Large intestine (tissue), 3 donors: ENCODE measurements around the gene PARVG. TPM values are rescaled to one million over a fixed set of nuclear protein-coding genes. Genes with fewer than 3 reads are reported as not detected.

Experiments
- DNase-seq, 2 donors: peaks; one replicate each; pipeline versions ENCODE4 v3.0.0 to v3.0.0-alpha.2; 2013
- H3K27ac ChIP-seq: one replicate; pipeline ENCODE4 v1.5.1; 2013; ENCODE audit warnings: low read length
- H3K27me3 ChIP-seq: 2 replicates; pipeline ENCODE4 v1.6.1; 2013; ENCODE audit warnings: low read length; ENCODE audit not compliant: control insufficient read depth, insufficient read depth
- H3K36me3 ChIP-seq: 2 replicates; pipeline ENCODE4 v1.6.1; 2013; ENCODE audit warnings: low read length; ENCODE audit not compliant: control insufficient read depth, insufficient read depth
- H3K4me1 ChIP-seq: one replicate; pipeline ENCODE4 v1.6.1; 2013; ENCODE audit warnings: low read length; ENCODE audit not compliant: control insufficient read depth, insufficient read depth
- H3K4me3 ChIP-seq: one replicate; pipeline ENCODE4 v1.5.1; 2013; ENCODE audit warnings: low read length
- H3K9me3 ChIP-seq: one replicate; pipeline ENCODE4 v1.6.1; 2013; ENCODE audit warnings: mild to moderate bottlenecking, low read depth, low read length, moderate library complexity; ENCODE audit not compliant: control insufficient read depth
- WGBS: methylation state at CpG from one replicate; pipeline ENCODE4 v1.1.5; 2013; ENCODE audit warnings: low lambda C conversion rate; ENCODE audit not compliant: insufficient coverage; 5-methylcytosine and 5-hydroxymethylcytosine counted together
- polyA plus RNA-seq: library from polyadenylated mRNA; unstranded; fragments of 120-200 nt; gene quantifications from one replicate; pipeline ENCODE4 v1.2.1, GENCODE V29; 2013

Gene PARVG
- polyA plus RNA-seq, 1 donor, result 6.7 TPM

DNA sequence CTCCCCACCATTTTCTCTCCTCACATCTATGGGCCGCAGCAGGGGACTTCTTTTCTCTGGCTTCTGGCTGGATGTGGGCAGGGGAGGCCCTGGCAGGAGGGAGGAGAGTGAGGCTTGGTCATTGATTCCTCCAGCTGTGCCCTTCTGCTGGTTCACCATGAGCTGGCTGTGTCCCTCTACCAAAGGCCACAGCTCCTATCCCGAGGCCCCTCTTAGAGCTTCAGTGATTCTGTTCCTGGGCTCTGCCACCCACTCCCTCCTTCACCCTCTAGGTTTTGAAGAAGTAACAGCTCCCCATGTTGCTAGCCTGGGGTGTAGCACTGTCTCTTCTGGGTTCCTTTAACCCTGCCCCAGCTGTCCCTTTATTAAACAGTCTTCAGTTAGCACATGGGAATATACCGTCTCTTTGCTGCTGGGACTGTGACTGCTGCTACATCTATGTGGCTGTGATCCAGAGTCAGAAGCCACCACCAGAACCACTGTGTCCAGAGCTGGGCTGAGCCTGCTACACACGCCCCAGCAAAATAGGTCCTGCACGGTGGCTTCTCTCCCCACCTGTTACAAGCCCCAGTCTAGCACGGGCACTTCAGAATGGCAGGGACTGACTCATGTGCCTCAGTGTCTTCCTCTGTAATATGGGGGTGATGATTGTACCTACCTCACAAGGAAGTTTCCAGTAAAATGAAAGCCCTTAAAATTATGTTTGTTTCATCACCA, 578 bp upstream of the PARVG start:
- peaks cover 6% of the 10 kb centered on the region for H3K27me3 ChIP-seq
- no peaks in the 10 kb centered on the region for H3K9me3 ChIP-seq
- no peaks in the 10 kb centered on the region for H3K4me1 ChIP-seq
- H3K4me3 ChIP-seq, result no peak overlapping the region
- DNase-seq, result no peak
- no peak overlapping the region for H3K27ac ChIP-seq
- WGBS, result no CpG with 5 or more reads among the region's 6 CpGs
- H3K36me3 ChIP-seq, result no peaks in the 10 kb centered on the region

DNA sequence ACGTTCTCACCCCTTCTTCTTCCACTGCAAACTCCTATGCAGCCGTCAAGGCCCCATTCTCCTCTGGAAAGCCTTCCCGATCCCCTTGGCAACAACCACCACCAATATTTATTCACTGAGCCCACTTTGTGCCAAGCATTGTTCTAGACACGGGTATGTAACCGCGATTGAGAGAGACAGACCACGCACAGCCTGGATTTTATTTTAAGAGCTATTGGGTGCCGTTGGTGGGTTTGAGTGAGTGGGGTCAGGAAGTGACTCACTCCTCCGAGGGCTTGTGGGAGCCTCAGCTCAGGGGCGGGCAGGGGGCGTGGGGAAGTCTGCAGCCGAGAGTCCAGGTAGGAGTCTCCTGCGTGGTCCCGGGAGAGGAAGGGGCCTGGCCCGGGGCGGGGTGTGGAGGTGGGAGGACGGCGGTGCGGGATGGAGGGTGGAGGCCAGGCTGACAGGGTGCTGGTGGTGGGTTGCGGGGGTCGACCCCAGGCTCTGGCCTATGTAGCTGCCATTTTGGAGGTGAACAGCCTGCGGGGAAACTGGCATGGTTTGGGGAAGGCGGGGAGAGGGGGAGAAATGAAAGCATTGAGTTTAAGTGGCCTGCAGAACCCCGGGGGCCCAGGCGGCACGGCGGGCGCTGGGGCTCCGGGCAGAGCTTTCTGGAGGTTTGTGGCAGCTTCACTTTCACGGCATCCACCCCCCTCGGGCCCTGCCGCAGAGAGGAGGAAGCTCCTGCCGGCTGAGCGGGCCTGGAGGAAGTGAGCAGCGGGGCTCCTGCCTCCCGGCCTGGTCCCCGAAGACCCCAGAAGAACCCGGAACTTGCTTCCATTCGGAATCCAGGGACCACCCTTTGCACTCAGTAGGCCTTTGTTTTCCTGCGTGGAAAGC, 547 bp downstream of the PARVG start:
- no peak for DNase-seq
- Histone ChIP-seq H3K27ac (no peak overlapping the region), H3K9me3 (no peaks in the 10 kb centered on the region), H3K4me1 (no peaks in the 10 kb centered on the region), H3K27me3 (peaks cover 6% of the 10 kb centered on the region), H3K4me3 (peak overlapping the region; percentile 10), H3K36me3 (no peaks in the 10 kb centered on the region)
- WGBS, result 71% methylated on average over 1 of the region's 40 CpGs

DNA sequence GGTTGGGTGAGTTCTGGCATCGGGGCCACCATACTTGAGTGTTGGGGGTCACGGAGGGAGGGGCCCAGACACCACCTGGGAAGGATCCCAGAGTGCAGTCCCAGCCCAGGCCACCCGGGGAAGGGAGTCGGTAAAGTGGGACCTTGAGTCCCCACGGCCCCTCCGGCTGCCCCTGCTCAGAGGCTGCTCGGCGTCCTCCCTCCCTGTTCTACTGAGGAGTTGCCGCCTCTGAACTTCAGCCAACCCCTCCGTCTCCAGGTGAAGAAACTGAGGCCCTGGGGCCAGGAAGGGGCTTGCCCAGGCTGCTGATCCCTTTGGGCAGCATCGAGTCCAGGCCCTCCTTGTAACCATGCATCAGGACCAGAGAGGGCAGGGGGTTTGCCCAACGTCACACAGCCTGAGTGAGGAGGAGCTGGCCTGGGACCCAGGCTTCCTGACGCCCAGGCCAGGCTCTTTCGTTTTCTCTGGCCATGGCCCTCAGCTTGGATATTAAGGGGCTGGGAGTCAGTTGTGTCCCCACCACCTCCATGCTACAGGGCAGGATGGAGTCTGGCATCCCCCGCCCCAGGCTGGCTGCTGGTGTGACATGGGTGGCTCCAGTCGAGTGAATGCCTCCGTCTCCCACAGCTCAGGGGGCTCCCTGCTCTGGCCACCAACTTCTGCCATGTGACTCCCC, 1.3 kb downstream of the PARVG start:
- no peaks in the 10 kb centered on the region for H3K36me3 ChIP-seq
- no CpG with 5 or more reads among the region's 17 CpGs for WGBS
- peaks cover 6% of the 10 kb centered on the region for H3K27me3 ChIP-seq
- H3K27ac ChIP-seq, result no peak overlapping the region
- no peaks in the 10 kb centered on the region for H3K4me1 ChIP-seq
- H3K9me3 ChIP-seq, result no peaks in the 10 kb centered on the region
- no peak for DNase-seq
- peak overlapping the region; percentile 10 for H3K4me3 ChIP-seq

- Histone ChIP-seq H3K4me3 (no peak overlapping the region), H3K9me3 (no peaks in the 10 kb centered on the region), H3K27ac (no peak overlapping the region), H3K27me3 (peaks cover 6% of the 10 kb centered on the region), H3K4me1 (no peaks in the 10 kb centered on the region), H3K36me3 (no peaks in the 10 kb centered on the region)
- no CpG with 5 or more reads among the region's 17 CpGs for WGBS
- DNase-seq, result peak in 1 of 2 donors; percentile 10
Measured at GRCh38 chr22:44182588-44183286, 2.0 kb downstream of the PARVG start.

GRCh38 chr22:44183287-44183588, 2.5 kb downstream of the PARVG start:
- H3K4me1 ChIP-seq, result no peaks in the 10 kb centered on the region
- peaks cover 3% of the 10 kb centered on the region for H3K27me3 ChIP-seq
- DNase-seq, result no peak
- H3K36me3 ChIP-seq, result no peaks in the 10 kb centered on the region
- H3K4me3 ChIP-seq, result no peak overlapping the region
- H3K9me3 ChIP-seq, result no peaks in the 10 kb centered on the region
- H3K27ac ChIP-seq, result no peak overlapping the region
- no CpG with 5 or more reads among the region's 8 CpGs for WGBS

DNA sequence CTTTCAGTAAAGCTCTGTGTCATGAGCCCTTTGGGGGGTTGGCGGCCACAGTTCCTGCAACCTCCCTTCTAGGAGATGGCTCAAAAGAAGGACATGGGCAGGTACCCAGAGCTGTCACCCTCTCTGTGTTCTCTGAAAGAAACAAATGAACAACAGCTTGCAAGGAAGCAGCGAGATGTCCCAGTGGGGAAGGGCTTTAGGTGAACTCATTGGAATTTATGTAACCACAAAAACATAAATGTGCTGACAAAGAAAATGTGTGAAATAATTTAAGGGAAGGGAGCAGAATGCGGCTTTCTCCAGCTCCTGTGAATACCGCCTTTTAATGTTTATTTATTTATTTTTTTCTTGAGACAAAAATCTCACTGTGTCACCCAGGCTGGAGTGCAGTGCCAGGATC, 3.3 kb downstream of the PARVG start:
- no peak overlapping the region for H3K4me3 ChIP-seq
- no peak for DNase-seq
- no peak overlapping the region for H3K27ac ChIP-seq
- H3K9me3 ChIP-seq, result no peaks in the 10 kb centered on the region
- H3K27me3 ChIP-seq, result peaks cover 3% of the 10 kb centered on the region
- 80% methylated on average over 3 of the region's 4 CpGs for WGBS
- H3K4me1 ChIP-seq, result no peaks in the 10 kb centered on the region
- H3K36me3 ChIP-seq, result no peaks in the 10 kb centered on the region

DNA sequence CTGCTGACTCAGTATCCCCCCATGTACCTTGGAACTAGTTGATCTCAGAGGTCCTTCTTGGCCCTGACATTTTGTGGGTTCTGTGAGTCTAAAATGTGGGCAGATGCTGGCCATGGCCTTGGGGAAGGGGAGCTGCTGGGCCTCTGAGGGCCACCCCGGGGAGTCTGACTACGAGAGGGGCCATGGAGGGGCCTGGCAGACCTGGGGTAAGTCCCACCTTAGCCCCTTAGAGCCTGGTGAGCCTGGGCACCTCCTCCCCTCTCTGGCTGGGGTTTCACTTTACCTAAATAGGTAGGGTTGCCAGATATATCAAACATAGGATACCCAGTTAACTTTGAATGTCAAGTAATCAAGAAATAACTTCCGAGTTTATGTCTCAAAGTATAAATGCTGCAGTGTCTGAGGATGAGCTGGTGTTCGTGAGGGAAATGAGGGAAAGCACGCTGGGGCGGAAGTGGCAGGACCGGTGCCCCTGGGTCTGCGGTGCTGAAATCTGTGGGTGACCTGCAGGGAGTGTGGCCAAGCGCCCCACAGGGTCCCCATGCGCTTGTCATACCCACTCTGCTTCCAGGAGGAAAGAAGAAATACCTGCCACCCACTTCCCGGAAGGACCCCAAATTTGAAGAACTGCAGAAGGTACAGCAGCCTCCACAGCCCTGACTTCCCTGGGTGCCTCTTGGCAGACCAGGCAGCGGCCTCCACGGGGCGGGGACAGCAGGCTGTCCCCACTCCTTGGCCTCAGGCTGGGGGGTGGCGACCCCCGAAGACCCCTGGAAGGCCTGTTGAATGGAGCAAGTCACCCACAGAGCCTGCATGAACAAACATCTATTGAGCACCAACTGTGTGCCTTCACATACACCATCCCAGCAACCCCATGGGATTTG, 4.8 kb downstream of the PARVG start:
- no CpG with 5 or more reads among the region's 16 CpGs for WGBS
- Histone ChIP-seq H3K9me3 (no peaks in the 10 kb centered on the region), H3K36me3 (no peaks in the 10 kb centered on the region), H3K27ac (no peak overlapping the region), H3K4me1 (no peaks in the 10 kb centered on the region), H3K4me3 (no peak overlapping the region), H3K27me3 (no peaks in the 10 kb centered on the region)
- no peak for DNase-seq

- Histone ChIP-seq H3K36me3 (no peaks in the 10 kb centered on the region), H3K9me3 (no peaks in the 10 kb centered on the region), H3K4me3 (no peak overlapping the region), H3K4me1 (no peaks in the 10 kb centered on the region), H3K27ac (no peak overlapping the region), H3K27me3 (no peaks in the 10 kb centered on the region)
- 100% methylated on average over 1 of the region's 8 CpGs for WGBS
- no peak for DNase-seq
Measured at GRCh38 chr22:44186121-44186510, 5.4 kb downstream of the PARVG start.

- no peaks in the 10 kb centered on the region for H3K27me3 ChIP-seq
- no peaks in the 10 kb centered on the region for H3K4me1 ChIP-seq
- no peak overlapping the region for H3K27ac ChIP-seq
- H3K4me3 ChIP-seq, result no peak overlapping the region
- H3K36me3 ChIP-seq, result no peaks in the 10 kb centered on the region
- DNase-seq, result no peak
- H3K9me3 ChIP-seq, result no peaks in the 10 kb centered on the region
- WGBS, result no CpG with 5 or more reads among the region's 4 CpGs
Measured at GRCh38 chr22:44186737-44187136, 6.0 kb downstream of the PARVG start.
